Measurements from ENCODE around the gene NR2F6. TPM values are rescaled to one million over a fixed set of nuclear protein-coding genes. Genes with fewer than 3 reads are reported as not detected.

Gene NR2F6
- total RNA-seq, 1 experiment from 2014 or later, result 96.5 TPM

DNA sequence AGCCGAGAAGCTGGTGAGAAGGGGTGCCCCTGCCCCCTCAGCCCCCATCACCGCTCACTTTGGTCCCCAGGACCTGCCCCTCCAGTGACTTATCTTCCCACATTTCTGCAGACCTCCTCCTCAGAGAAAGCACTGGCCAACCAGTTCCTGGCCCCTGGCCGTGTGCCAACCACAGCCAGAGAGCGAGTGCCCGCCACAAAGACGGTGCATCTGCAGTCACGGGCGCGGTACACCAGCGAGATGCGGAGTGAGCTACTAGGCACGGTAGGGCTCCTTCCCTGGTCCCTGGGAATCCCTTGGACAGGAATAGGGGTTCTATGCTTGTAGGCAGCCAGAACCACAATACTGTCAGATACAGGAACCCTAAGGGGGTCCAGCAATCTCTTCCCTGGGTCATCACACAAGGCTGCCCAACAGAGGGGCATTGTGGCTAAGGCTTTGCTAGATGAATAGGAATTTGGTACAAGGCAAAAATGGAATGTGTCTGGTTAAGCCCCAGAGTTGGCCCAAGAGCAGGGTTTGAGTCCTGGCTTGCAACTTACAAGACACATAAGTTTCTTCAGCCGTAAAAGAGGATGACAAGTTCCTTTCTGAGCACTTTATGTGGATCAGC is 29.6 kb downstream of the NR2F6 start:
- no peak overlapping the region; the same call in 1 of the 2 replicates for H3K4me3 ChIP-seq (ENCODE audit: low read depth, low read length)
- Mint-ChIP-seq H3K27me3 (ENCODE audit: insufficient read depth, unreplicated experiment) (no peaks in the 10 kb centered on the region), H3K4me3 (ENCODE audit: unreplicated experiment) (peak overlapping the region; percentile 95), H3K9me3 (ENCODE audit: unreplicated experiment) (no peaks in the 10 kb centered on the region), H3K36me3 (ENCODE audit: insufficient read depth, unreplicated experiment) (peaks cover 45% of the 10 kb centered on the region), H3K4me1 (ENCODE audit: low read depth, unreplicated experiment) (no peaks in the 10 kb centered on the region), H3K27ac (ENCODE audit: unreplicated experiment) (no peak overlapping the region)
- TF ChIP-seq CTCF (IDR thresholded peaks at IDR 0.05; ENCODE audit: insufficient read depth in 1 of 2, low read depth in 1 of 2, low read length in 1 of 2, severe bottlenecking in 1 of 2, unreplicated experiment in 1 of 2), result no peak
- CTCF ChIA-PET, result interaction anchor here (0.5 to 1.6 kb wide), 3 partner anchors 10 to 119 kb away, joined by 3 to 10 read pairs (median 7); partner anchors contain the start of genes ANKLE1 and OCEL1
- H3K9me3 ChIP-seq, result no peaks in the 10 kb centered on the region
- no peak for DNase-seq
- peaks cover 2% of the 10 kb centered on the region; the same call in 1 of the 2 replicates for H3K36me3 ChIP-seq (ENCODE audit: control insufficient read depth, insufficient read depth, low read length)
- POLR2A ChIA-PET, result interaction anchor here (0.5 to 1.8 kb wide), 12 partner anchors 10 to 861 kb away, joined by 3 to 35 read pairs (median 5); partner anchors contain the start of genes ANKLE1, BABAM1, DDA1 and HAUS8
- H3K27me3 ChIP-seq (replicated peaks; ENCODE audit: control insufficient read depth, insufficient read depth, low read length), result no peaks in the 10 kb centered on the region
- TSS peak; percentile 73 for BruUV-seq (replicated peaks)
- intact Hi-C loops (cut with micrococcal nuclease; ENCODE audit: unreplicated experiment), result no loop called here
- peaks cover 14% of the 10 kb centered on the region; the same call in 1 of the 2 replicates for H3K4me1 ChIP-seq

DNA sequence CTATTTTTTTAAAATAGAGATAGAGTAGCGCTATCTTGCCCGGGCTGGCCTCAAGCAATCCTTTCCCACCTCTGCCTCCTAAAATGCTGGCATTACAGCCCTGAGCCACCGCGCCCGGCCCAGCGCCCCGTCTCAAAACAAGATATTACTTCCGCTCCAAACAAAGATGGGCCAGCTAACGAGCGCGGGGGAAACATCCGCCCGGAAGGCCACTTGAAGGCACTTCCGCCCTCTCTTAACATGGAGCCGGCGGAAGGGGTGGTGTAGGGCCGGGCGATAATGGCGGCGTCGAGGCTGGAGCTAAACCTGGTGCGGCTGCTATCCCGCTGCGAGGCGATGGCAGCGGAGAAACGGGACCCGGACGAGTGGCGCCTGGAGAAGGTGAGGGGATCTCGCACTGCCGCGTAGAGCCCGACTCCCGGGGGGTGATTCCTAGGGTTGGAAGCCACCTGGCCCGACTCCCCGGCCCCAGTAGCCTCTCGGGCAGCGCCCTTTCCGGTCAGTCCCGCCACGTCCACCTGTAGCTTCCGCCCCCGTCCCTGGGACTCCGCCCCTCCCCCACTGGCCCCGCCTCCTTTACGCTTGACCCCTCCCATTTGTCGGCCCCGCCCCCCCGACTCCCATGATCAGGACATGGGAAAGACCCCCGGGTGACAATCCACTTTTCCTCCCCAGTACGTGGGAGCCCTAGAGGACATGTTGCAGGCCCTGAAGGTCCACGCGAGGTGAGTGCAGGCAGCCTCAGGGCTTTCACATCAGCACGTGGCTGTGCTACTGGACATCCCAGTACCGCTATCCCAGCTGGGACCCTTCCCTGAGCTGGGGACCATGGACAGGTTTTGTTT is 30.4 kb downstream of the NR2F6 start, which contains the start of gene USE1:
Gene USE1 (plus strand): TSS at position 231 of the 845 bp plus-strand sequence. CDS start 49 bp downstream, at position 280.
- H3K27ac Mint-ChIP-seq (ENCODE audit: unreplicated experiment), result peak within 1 kb of the TSS; percentile 98
- intact Hi-C loops (cut with micrococcal nuclease; ENCODE audit: unreplicated experiment), result loop anchor here (1.0 kb wide), 1 partner anchor 52 kb away; the partner anchor contains the start of gene BABAM1
- peak; percentile 87 to 89 for DNase-seq
- H3K27me3 ChIP-seq (replicated peaks; ENCODE audit: control insufficient read depth, insufficient read depth, low read length), result no peaks in the 10 kb centered on the region
- ChIA-PET CTCF (interaction anchor here (0.5 to 1.6 kb wide), 8 partner anchors 11 to 215 kb away, joined by 3 to 10 read pairs (median 4); partner anchors contain the start of genes ANKLE1 and OCEL1), POLR2A (interaction anchor here (0.5 to 1.8 kb wide), 14 partner anchors 9 to 862 kb away, joined by 3 to 35 read pairs (median 4); partner anchors contain the start of genes ANKLE1, BABAM1, DDA1 and HAUS8)
- H3K36me3 Mint-ChIP-seq (ENCODE audit: insufficient read depth, unreplicated experiment), result peaks cover 43% of the 10 kb centered on the region
- no peaks in the 10 kb centered on the region for H3K27me3 Mint-ChIP-seq (ENCODE audit: insufficient read depth, unreplicated experiment)
- peak within 1 kb of the TSS; percentile 86 for H3K4me3 ChIP-seq (ENCODE audit: low read depth, low read length)
- TF ChIP-seq CTCF (IDR thresholded peaks at IDR 0.05; ENCODE audit: insufficient read depth in 1 of 2, low read depth in 1 of 2, low read length in 1 of 2, severe bottlenecking in 1 of 2, unreplicated experiment in 1 of 2), result no peak
- no peaks in the 10 kb centered on the region for H3K9me3 ChIP-seq
- no peaks in the 10 kb centered on the region for H3K9me3 Mint-ChIP-seq (ENCODE audit: unreplicated experiment)
- no peaks in the 10 kb centered on the region for H3K4me1 Mint-ChIP-seq (ENCODE audit: low read depth, unreplicated experiment)
- H3K4me3 Mint-ChIP-seq (ENCODE audit: unreplicated experiment), result peak within 1 kb of the TSS; percentile 95
- H3K36me3 ChIP-seq (ENCODE audit: control insufficient read depth, insufficient read depth, low read length), result peaks cover 3% of the 10 kb centered on the region; the same call in 1 of the 2 replicates
- TSS peak; percentile 83 for BruUV-seq (replicated peaks)
- peaks cover 11% of the 10 kb centered on the region; the same call in 1 of the 2 replicates for H3K4me1 ChIP-seq
